ENCODE results near the gene CCDC63. TPM values are rescaled to one million over a fixed set of nuclear protein-coding genes. Genes with fewer than 3 reads are reported as not detected.
"Not testable (repeated sequence)": the region's sequence is repeated elsewhere in the genome, so short reads cannot be mapped to it uniquely, and the experiment has no call there.

Gene CCDC63
- total and polyA plus RNA-seq, 4 donors, result not detected

- TF ChIP-seq, protein P1, sequence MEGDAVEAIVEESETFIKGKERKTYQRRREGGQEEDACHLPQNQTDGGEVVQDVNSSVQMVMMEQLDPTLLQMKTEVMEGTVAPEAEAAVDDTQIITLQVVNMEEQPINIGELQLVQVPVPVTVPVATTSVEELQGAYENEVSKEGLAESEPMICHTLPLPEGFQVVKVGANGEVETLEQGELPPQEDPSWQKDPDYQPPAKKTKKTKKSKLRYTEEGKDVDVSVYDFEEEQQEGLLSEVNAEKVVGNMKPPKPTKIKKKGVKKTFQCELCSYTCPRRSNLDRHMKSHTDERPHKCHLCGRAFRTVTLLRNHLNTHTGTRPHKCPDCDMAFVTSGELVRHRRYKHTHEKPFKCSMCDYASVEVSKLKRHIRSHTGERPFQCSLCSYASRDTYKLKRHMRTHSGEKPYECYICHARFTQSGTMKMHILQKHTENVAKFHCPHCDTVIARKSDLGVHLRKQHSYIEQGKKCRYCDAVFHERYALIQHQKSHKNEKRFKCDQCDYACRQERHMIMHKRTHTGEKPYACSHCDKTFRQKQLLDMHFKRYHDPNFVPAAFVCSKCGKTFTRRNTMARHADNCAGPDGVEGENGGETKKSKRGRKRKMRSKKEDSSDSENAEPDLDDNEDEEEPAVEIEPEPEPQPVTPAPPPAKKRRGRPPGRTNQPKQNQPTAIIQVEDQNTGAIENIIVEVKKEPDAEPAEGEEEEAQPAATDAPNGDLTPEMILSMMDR (IDR thresholded peaks at IDR 0.05; ENCODE audit: control extremely low read depth, extremely low read depth), result no peak
- no peak for ATAC-seq (ENCODE audit: insufficient read depth, low FRiP score)
- Histone ChIP-seq H3K9ac (ENCODE audit: insufficient read depth in 1 of 2, low read length in 2 of 2) (no peak overlapping the region), H3K36me3 (ENCODE audit: control insufficient read depth in 4 of 4, insufficient read depth in 4 of 4, low read length in 4 of 4) (no peaks in the 10 kb centered on the region), H3K27ac (ENCODE audit: low read depth in 1 of 2, low read length in 1 of 2) (no peak overlapping the region), H3K4me3 (no peak overlapping the region), H3K9me3 (ENCODE audit: control insufficient read depth in 4 of 4, insufficient read depth in 3 of 4, low read length in 3 of 4) (peaks cover 0 to 11% (median 9%) of the 10 kb centered on the region in 4 donors), H3K4me1 (ENCODE audit: control insufficient read depth in 5 of 5, insufficient read depth in 5 of 5, low read length in 5 of 5) (no peaks in the 10 kb centered on the region), H3K27me3 (ENCODE audit: control insufficient read depth in 3 of 3, insufficient read depth in 3 of 3, low read length in 2 of 3) (no peaks in the 10 kb centered on the region)
- WGBS, 2 donors, result 68 to 85% methylated on average over 2 of the region's 2 CpGs
- DNase-seq, result no peak
These were observed 101.3 kb downstream of the CCDC63 start for GRCh38 chr12:110948041-110948440.

DNA sequence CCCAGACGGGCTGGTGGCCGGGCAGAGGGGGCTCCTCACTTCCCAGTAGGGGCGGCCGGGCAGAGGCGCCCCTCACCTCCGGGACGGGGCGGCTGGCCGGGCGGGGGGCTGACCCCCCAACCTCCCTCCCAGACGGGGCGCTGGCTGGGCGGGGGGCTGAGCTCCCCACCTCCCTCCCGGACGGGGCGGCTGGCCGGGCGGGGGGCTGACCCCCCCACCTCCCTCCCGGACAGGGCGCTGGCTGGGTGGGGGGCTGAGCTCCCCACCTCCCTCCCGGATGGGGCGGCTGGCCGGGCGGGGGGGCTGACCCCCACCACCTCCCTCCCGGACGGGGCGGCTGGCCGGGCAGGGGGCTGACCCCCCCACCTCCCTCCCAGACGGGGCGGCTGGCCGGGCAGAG is 103.7 kb downstream of the CCDC63 start:
- H3K9me3 ChIP-seq (ENCODE audit: control insufficient read depth in 4 of 4, insufficient read depth in 3 of 4, low read length in 3 of 4), result peaks cover 0 to 12% (median 11%) of the 10 kb centered on the region in 4 donors
- not testable (repeated sequence) for ATAC-seq (ENCODE audit: insufficient read depth, low FRiP score); H3K4me3 ChIP-seq; H3K9ac ChIP-seq (ENCODE audit: insufficient read depth in 1 of 2, low read length in 2 of 2); DNase-seq; H3K27me3 ChIP-seq (ENCODE audit: control insufficient read depth in 3 of 3, insufficient read depth in 3 of 3, low read length in 2 of 3); H3K4me1 ChIP-seq (ENCODE audit: control insufficient read depth in 5 of 5, insufficient read depth in 5 of 5, low read length in 5 of 5); H3K36me3 ChIP-seq (ENCODE audit: control insufficient read depth in 4 of 4, insufficient read depth in 4 of 4, low read length in 4 of 4); H3K27ac ChIP-seq (ENCODE audit: low read depth in 1 of 2, low read length in 1 of 2)
- whole genome bisulfite sequencing, 2 donors, result 96% methylated on average over 28 of the region's 31 CpGs

GRCh38 chr12:110950867-110951266 is 104.1 kb downstream of the CCDC63 start:
- H3K9ac ChIP-seq (ENCODE audit: insufficient read depth in 1 of 2, low read length in 2 of 2); H3K27ac ChIP-seq (ENCODE audit: low read depth in 1 of 2, low read length in 1 of 2); H3K4me1 ChIP-seq (ENCODE audit: control insufficient read depth in 5 of 5, insufficient read depth in 5 of 5, low read length in 5 of 5); DNase-seq; ATAC-seq (ENCODE audit: insufficient read depth, low FRiP score); H3K9me3 ChIP-seq (ENCODE audit: control insufficient read depth in 4 of 4, insufficient read depth in 3 of 4, low read length in 3 of 4); H3K36me3 ChIP-seq (ENCODE audit: control insufficient read depth in 4 of 4, insufficient read depth in 4 of 4, low read length in 4 of 4); H3K27me3 ChIP-seq (ENCODE audit: control insufficient read depth in 3 of 3, insufficient read depth in 3 of 3, low read length in 2 of 3); H3K4me3 ChIP-seq: not testable (repeated sequence)
- WGBS, 2 donors, result 96 to 97% methylated on average over 22 to 24 of the region's 31 CpGs

Other genes starting within 250 kb of the CCDC63 start
- 10 to 100 TPM; 56.9 to 79.2 TPM for gene TCTN1, start 232.9 kb upstream of the CCDC63 start, total RNA-seq
- gene TCTN1, start 232.9 kb upstream of the CCDC63 start, polyA plus RNA-seq, result 10 to 100 TPM; 22.0 to 31.6 TPM
- 10 to 100 TPM in 1 of 2 donors, 1 to 10 TPM in 1; 9.2 to 12.4 TPM for gene HVCN1, start 157.9 kb upstream of the CCDC63 start, total RNA-seq
- 10 to 100 TPM in 1 of 2 donors, 1 to 10 TPM in 1; 9.1 to 16.7 TPM for gene HVCN1, start 157.9 kb upstream of the CCDC63 start, polyA plus RNA-seq
- 100 to 1,000 TPM in 1 of 2 donors, 10 to 100 TPM in 1; 84.5 to 124 TPM for gene PPP1CC, start 104.1 kb upstream of the CCDC63 start, total RNA-seq
- 10 to 100 TPM; 56.2 to 60.2 TPM for gene PPP1CC, start 104.1 kb upstream of the CCDC63 start, polyA plus RNA-seq
- not detected for gene MYL2, start 73.6 kb downstream of the CCDC63 start, total RNA-seq
- gene MYL2, start 73.6 kb downstream of the CCDC63 start, polyA plus RNA-seq, result 1 to 10 TPM in 1 of 2 donors, under 1 TPM in 1; 0.65 to 1.7 TPM
- gene CUX2, start 187.2 kb downstream of the CCDC63 start, total RNA-seq, result under 1 TPM in 1 of 2 donors, not detected in 1; 0.28 TPM
- under 1 TPM in 1 of 2 donors, not detected in 1; 0.02 TPM for gene CUX2, start 187.2 kb downstream of the CCDC63 start, polyA plus RNA-seq

Measured in lung (tissue), 12 donors.